Daoy (cell line): Measurements from ENCODE around the gene PPP6C. TPM values are rescaled to one million over a fixed set of nuclear protein-coding genes. Genes with fewer than 3 reads are reported as not detected.

ENCODE experiments used
- DNase-seq: peaks from one replicate; pipeline ENCODE4 v3.0.0-alpha.2; 2015; ENCODE audit warnings: low read depth
- total RNA-seq: library from RNA; depleted of rRNA; stranded (reverse); fragments of >200 nt; shearing (Covaris generic); gene quantifications from 2 replicates; pipeline ENCODE4 v1.2.3, GENCODE V29; 2014; rRNA removed

The PPP6C gene
- total RNA-seq, 1 experiment from 2014 or later = 59.9 TPM

DNA sequence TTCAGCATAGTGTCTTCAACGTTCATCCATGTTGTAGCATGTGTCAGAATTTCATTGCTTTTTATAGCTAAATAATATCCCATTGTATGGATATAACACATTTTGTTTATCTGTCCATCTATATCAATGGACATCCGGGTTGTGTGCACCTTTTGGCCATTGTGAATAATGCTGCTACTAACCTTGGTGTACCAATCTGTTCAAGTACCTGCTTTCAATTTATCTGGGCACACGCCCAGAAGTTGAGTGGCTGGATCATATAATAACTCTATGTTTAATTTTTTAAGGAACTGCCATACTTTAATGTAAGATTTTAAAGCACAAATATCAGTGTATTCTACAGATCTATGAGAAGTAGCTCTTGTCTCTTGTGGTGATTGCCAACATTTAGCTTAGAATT lies 89.8 kb downstream of the PPP6C start:
- no peak for DNase-seq

Other genes starting within 250 kb of the PPP6C start
- gene GOLGA1, start 248.7 kb downstream of the PPP6C start, total RNA-seq = 17.2 and 23.2 TPM in 2 replicates
- gene SCAI, start 46.3 kb downstream of the PPP6C start, total RNA-seq = 4.9 and 10.8 TPM in 2 replicates
- gene RABEPK, start 10.7 kb upstream of the PPP6C start, total RNA-seq = 38.0 and 49.0 TPM in 2 replicates
- 50.3 and 56.3 TPM in 2 replicates for gene HSPA5, start 51.5 kb upstream of the PPP6C start, total RNA-seq
- gene GAPVD1, start 72.0 kb upstream of the PPP6C start, total RNA-seq = 33.3 and 37.1 TPM in 2 replicates